ENCODE measurements around the gene RBM39. TPM values are rescaled to one million over a fixed set of nuclear protein-coding genes. Genes with fewer than 3 reads are reported as not detected.

RBM39 gene
- total and polyA plus RNA-seq, 12 donors, result 98.8 to 412 (median 124) TPM

DNA sequence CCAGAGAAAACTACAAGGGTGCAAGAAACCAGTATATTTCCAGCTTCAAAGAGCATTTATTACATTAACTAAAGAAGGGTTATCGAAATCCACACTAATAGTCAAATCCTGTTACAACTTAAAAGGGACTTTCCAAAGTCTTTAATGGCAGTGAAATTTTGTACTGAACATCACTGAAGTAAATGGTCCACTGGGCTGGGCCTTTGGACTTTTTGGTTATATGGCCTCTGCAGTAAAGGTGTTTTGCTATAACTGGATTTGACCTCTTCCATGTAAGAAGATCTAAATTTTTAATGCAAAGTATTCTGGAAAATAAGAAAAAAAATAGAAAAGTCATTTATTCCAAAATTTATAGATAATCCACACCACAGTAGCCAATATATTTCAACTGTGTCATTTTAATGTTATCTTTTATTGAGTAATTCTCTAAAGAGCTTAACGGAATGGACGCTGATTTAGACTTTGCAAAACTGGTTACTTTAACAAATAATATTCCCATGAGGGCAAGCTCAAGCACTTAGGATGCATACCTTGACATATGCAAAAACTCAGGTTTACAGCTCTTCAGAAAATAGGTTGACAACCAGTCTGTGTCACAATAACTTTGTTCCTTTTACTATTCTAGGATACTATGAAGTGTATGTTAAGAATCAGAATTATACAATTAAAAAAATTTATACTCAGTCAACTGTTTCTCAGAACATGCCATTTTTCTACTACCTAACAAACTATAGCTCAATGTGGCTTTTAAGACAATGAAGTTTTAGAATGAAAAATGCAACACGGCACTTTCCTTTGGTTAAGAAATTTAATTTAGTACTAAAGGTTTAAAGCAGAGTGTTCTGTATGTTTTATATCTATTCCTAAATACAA lies 7.0 kb downstream of the RBM39 start:
- ATAC-seq, result no peak
- Histone ChIP-seq H3K4me1 (peaks cover 6 to 100% (median 98%) of the 10 kb centered on the region in 9 donors), H3K27ac (no peak overlapping the region), H3K36me3 (peaks cover 0 to 100% (median 84%) of the 10 kb centered on the region in 9 donors), H3K4me3 (peak overlapping the region in 2 of 10 donors; percentile 1 to 19), H3K9me3 (no peaks in the 10 kb centered on the region), H3K27me3 (no peaks in the 10 kb centered on the region)
- no peak for DNase-seq
- intact Hi-C loops (cut with DNase I), result loop anchor here in 6 of 10 donors (5.0 to 10.0 kb wide), 3 partner anchors 38 to 150 kb away; partner anchors contain the start of genes NFS1 (in 1 of the 6) and ROMO1 (in 1 of the 6)
- 55 to 57% methylated on average over 4 of the region's 4 CpGs for WGBS, 2 donors
- TF ChIP-seq CTCF (IDR thresholded peaks at IDR 0.05), result no peak

GRCh38 chr20:35734374-35734773 lies 7.7 kb downstream of the RBM39 start:
- Histone ChIP-seq H3K27me3 (no peaks in the 10 kb centered on the region), H3K9me3 (no peaks in the 10 kb centered on the region), H3K4me1 (peaks cover 4 to 100% (median 97%) of the 10 kb centered on the region in 9 donors), H3K27ac (no peak overlapping the region), H3K4me3 (peak overlapping the region in 1 of 10 donors; percentile 19), H3K36me3 (peaks cover 0 to 100% (median 85%) of the 10 kb centered on the region in 9 donors)
- no peak for TF ChIP-seq CTCF (IDR thresholded peaks at IDR 0.05)
- intact Hi-C loops (cut with DNase I), result loop anchor here in 6 of 10 donors (5.0 to 10.0 kb wide), 3 partner anchors 37 to 150 kb away; partner anchors contain the start of genes NFS1 (in 1 of the 6) and ROMO1 (in 1 of the 6)
- ATAC-seq (no peak), DNase-seq (no peak)

DNA sequence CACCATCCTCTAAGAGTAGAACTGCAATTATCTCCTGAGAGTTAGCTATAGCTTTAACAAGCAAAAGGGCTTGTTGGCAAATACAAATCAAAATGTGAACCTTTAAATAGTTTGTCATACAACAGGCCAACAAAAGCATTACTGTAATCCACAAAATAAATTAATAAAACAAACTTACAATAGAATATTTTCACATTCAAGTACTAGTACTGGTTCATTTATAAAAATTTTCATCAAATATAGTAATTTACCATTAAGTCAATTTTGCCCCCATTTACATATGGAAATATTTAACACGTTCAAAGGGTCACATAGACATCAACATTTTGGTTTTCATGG lies 9.4 kb downstream of the RBM39 start:
- H3K4me3 ChIP-seq, result no peak overlapping the region
- DNase-seq (no peak), ATAC-seq (no peak)
- H3K36me3 ChIP-seq, result peaks cover 0 to 100% (median 84%) of the 10 kb centered on the region in 9 donors
- TF ChIP-seq CTCF (IDR thresholded peaks at IDR 0.05), result no peak
- 41 to 45% methylated on average over 1 of the region's 1 CpG for WGBS, 2 donors
- H3K4me1 ChIP-seq, result peaks cover 3 to 96% (median 79%) of the 10 kb centered on the region in 9 donors
- H3K9me3 ChIP-seq, result no peaks in the 10 kb centered on the region
- intact Hi-C loops (cut with DNase I), result loop anchor here in 6 of 10 donors (5.0 to 10.0 kb wide), 3 partner anchors 35 to 152 kb away; partner anchors contain the start of genes NFS1 (in 1 of the 6) and ROMO1 (in 1 of the 6)
- H3K27me3 ChIP-seq, result no peaks in the 10 kb centered on the region
- H3K27ac ChIP-seq, result no peak overlapping the region

DNA sequence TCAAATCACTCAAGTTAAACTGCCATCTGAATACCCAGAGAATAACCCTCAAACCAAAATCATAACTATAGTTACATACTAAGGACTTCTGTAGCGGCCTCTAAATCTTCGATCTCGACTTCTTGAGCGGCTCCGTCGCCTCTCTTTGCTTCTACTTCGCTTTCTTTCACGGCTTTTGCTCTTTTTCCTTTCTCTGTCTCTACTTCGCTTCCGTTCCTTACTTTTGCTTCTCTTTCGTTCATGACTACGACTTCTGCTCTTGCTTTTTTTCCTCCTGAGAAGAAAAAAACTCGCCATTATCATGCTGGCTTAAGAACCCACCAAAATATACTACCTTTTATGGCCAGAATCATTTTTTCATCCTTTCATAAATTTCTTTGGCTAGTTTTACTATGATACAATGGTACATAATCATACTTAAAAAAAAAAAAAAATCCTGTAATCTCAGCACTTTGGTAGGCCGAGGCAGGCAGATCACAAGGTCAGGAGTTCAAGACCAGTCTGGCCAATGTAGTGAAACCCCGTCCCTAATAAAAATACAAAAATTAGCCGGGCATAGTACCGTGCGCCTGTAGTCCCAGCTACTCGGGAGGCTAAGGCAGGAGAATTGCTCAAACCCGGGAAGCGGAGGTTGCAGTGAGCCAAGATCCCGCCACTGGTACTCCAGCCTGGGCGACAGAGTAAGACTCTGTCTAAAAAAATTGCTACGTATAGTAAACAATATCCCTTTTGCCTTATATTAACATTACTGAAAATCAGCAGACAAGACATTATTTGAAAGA lies 10.0 kb downstream of the RBM39 start:
- no peaks in the 10 kb centered on the region for H3K27me3 ChIP-seq
- intact Hi-C loops (cut with DNase I), result loop anchor here in 6 of 10 donors (5.0 to 10.0 kb wide), 3 partner anchors 35 to 153 kb away; partner anchors contain the start of genes NFS1 (in 1 of the 6) and ROMO1 (in 1 of the 6)
- TF ChIP-seq CTCF (IDR thresholded peaks at IDR 0.05), result no peak
- peaks cover 3 to 91% (median 75%) of the 10 kb centered on the region in 9 donors for H3K4me1 ChIP-seq
- ATAC-seq (no peak), DNase-seq (no peak)
- H3K36me3 ChIP-seq, result peaks cover 0 to 100% (median 84%) of the 10 kb centered on the region in 9 donors
- whole genome bisulfite sequencing, 2 donors, result 78 to 82% methylated on average over 24 of the region's 24 CpGs
- H3K27ac ChIP-seq, result no peak overlapping the region
- no peaks in the 10 kb centered on the region for H3K9me3 ChIP-seq
- no peak overlapping the region for H3K4me3 ChIP-seq
